Neural progenitor cell (in vitro differentiated cells): ENCODE results near the gene VPS45. TPM values are rescaled to one million over a fixed set of nuclear protein-coding genes. Genes with fewer than 3 reads are reported as not detected.
"Not testable (repeated sequence)": the region's sequence is repeated elsewhere in the genome, so short reads cannot be mapped to it uniquely, and the experiment has no call there.

Experiments
- DNase-seq: peaks from one replicate; pipeline ENCODE4 v3.0.0-alpha.2; 2016; ENCODE audit warnings: low spot score
- H2AFZ ChIP-seq: fragments of 200-600 bp; sonication (generic); replicated peaks from 2 replicates; pipeline ENCODE4 v1.6.1; 2016; ENCODE audit warnings: antibody characterized with exemption
- H3F3A ChIP-seq: fragments of 200-600 bp; sonication (generic); 2 replicates; pipeline ENCODE4 v1.6.1; 2016; ENCODE audit warnings: antibody characterized with exemption, low read depth
- H3K27ac ChIP-seq: fragments of 200-600 bp; sonication (generic); 2 replicates; pipeline ENCODE4 v1.5.1; 2016; ENCODE audit warnings: mild to moderate bottlenecking
- H3K27me3 ChIP-seq: fragments of 200-600 bp; sonication (generic); 2 replicates; pipeline ENCODE4 v1.6.1; 2016; ENCODE audit warnings: mild to moderate bottlenecking, moderate library complexity
- H3K36me3 ChIP-seq: fragments of 200-600 bp; sonication (generic); 2 replicates; pipeline ENCODE4 v1.5.1; 2016
- H3K4me1 ChIP-seq: fragments of 200-600 bp; sonication (generic); 2 replicates; pipeline ENCODE4 v1.6.1; 2016; ENCODE audit warnings: mixed run types
- H3K4me2 ChIP-seq: fragments of 200-600 bp; sonication (generic); 2 replicates; pipeline ENCODE4 v1.6.1; 2016
- H3K4me3 ChIP-seq: fragments of 200-600 bp; sonication (generic); 2 replicates; pipeline ENCODE4 v1.5.1; 2016
- H3K79me2 ChIP-seq: fragments of 200-600 bp; sonication (generic); 2 replicates; pipeline ENCODE4 v1.6.1; 2016; ENCODE audit warnings: low read depth
- H3K9ac ChIP-seq: fragments of 200-600 bp; sonication (generic); 2 replicates; pipeline ENCODE4 v1.6.1; 2016
- H3K9me3 ChIP-seq: fragments of 200-600 bp; sonication (generic); 2 replicates; pipeline ENCODE4 v1.5.1; 2016; ENCODE audit warnings: low read depth
- H4K20me1 ChIP-seq: fragments of 200-600 bp; sonication (generic); 2 replicates; pipeline ENCODE4 v1.6.1; 2016; ENCODE audit warnings: low read depth
- H3K27ac Mint-ChIP-seq: 3 replicates; pipeline ENCODE4 v1.8.0; 2021; ENCODE audit warnings: mixed read lengths
- H3K27me3 Mint-ChIP-seq: 2 replicates; pipeline ENCODE4 v1.8.0; 2022; ENCODE audit warnings: low read depth, mild to moderate bottlenecking, inconsistent platforms, moderate library complexity, mixed read lengths; ENCODE audit not compliant: insufficient read depth
- H3K36me3 Mint-ChIP-seq: 3 replicates; pipeline ENCODE4 v1.8.0; 2021; ENCODE audit warnings: mixed read lengths
- H3K4me1 Mint-ChIP-seq: 3 replicates; pipeline ENCODE4 v1.8.0; 2021; ENCODE audit warnings: mixed read lengths
- H3K4me3 Mint-ChIP-seq: 3 replicates; pipeline ENCODE4 v1.8.0; 2021; ENCODE audit warnings: mild to moderate bottlenecking, moderate library complexity, mixed read lengths
- H3K9me3 Mint-ChIP-seq: 3 replicates; pipeline ENCODE4 v1.8.0; 2020; ENCODE audit warnings: mixed read lengths
- EZH2 ChIP-seq: fragments of 200-600 bp; sonication (generic); IDR thresholded peaks from 2 replicates; pipeline ENCODE4 v1.6.1; 2017; ENCODE audit warnings: antibody characterized with exemption, mild to moderate bottlenecking, moderate library complexity
- EZH2phosphoT487 ChIP-seq: fragments of 200-600 bp; sonication (generic); IDR thresholded peaks from 2 replicates; pipeline ENCODE4 v1.6.1; 2017; ENCODE audit warnings: antibody characterized with exemption
- total RNA-seq: library from RNA; depleted of rRNA; stranded (reverse); fragments of >200 nt; gene quantifications from 2 replicates; pipeline ENCODE4 v1.2.3, GENCODE V29; 2015; ENCODE audit warnings: low replicate concordance
- TF ChIP-seq, protein P1 (sequence below): fragments of 200-600 bp; sonication (generic); IDR thresholded peaks from 2 replicates; pipeline ENCODE4 v1.5.1; 2017; ENCODE audit warnings: antibody characterized with exemption, mild to moderate bottlenecking

Gene VPS45
- total RNA-seq, 1 donor from 2014 or later = 68.7 TPM

GRCh38 chr1:150185481-150185880, 117.9 kb downstream of the VPS45 start:
- Histone ChIP-seq H3K4me1 (peaks cover 6% of the 10 kb centered on the region), H3K27ac (no peak overlapping the region), H3K9ac (no peak overlapping the region), H3K27me3 (no peaks in the 10 kb centered on the region), H4K20me1 (no peaks in the 10 kb centered on the region), H2AFZ (no peak overlapping the region), H3F3A (no peaks in the 10 kb centered on the region), H3K4me2 (no peak overlapping the region), H3K79me2 (no peaks in the 10 kb centered on the region), H3K4me3 (no peak overlapping the region), H3K9me3 (no peaks in the 10 kb centered on the region), H3K36me3 (no peaks in the 10 kb centered on the region)
- Mint-ChIP-seq H3K27ac (no peak overlapping the region), H3K4me3 (no peak overlapping the region), H3K36me3 (no peaks in the 10 kb centered on the region), H3K9me3 (no peaks in the 10 kb centered on the region), H3K27me3 (peaks cover 5% of the 10 kb centered on the region), H3K4me1 (peaks cover 18% of the 10 kb centered on the region)
- no peak for DNase-seq
- TF ChIP-seq, protein P1, sequence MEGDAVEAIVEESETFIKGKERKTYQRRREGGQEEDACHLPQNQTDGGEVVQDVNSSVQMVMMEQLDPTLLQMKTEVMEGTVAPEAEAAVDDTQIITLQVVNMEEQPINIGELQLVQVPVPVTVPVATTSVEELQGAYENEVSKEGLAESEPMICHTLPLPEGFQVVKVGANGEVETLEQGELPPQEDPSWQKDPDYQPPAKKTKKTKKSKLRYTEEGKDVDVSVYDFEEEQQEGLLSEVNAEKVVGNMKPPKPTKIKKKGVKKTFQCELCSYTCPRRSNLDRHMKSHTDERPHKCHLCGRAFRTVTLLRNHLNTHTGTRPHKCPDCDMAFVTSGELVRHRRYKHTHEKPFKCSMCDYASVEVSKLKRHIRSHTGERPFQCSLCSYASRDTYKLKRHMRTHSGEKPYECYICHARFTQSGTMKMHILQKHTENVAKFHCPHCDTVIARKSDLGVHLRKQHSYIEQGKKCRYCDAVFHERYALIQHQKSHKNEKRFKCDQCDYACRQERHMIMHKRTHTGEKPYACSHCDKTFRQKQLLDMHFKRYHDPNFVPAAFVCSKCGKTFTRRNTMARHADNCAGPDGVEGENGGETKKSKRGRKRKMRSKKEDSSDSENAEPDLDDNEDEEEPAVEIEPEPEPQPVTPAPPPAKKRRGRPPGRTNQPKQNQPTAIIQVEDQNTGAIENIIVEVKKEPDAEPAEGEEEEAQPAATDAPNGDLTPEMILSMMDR = no peak

GRCh38 chr1:150186438-150186788, 118.8 kb downstream of the VPS45 start:
- not testable (repeated sequence) for H3K27ac Mint-ChIP-seq, DNase-seq, H3K27me3 ChIP-seq, H3F3A ChIP-seq, H3K9ac ChIP-seq, H3K27ac ChIP-seq, H3K36me3 Mint-ChIP-seq, H3K27me3 Mint-ChIP-seq, H3K4me3 ChIP-seq, H3K9me3 Mint-ChIP-seq, H3K4me1 ChIP-seq, H2AFZ ChIP-seq, H3K4me3 Mint-ChIP-seq, H3K36me3 ChIP-seq, H3K9me3 ChIP-seq, H3K79me2 ChIP-seq, H4K20me1 ChIP-seq, H3K4me2 ChIP-seq
- H3K4me1 Mint-ChIP-seq = peaks cover 18% of the 10 kb centered on the region

DNA sequence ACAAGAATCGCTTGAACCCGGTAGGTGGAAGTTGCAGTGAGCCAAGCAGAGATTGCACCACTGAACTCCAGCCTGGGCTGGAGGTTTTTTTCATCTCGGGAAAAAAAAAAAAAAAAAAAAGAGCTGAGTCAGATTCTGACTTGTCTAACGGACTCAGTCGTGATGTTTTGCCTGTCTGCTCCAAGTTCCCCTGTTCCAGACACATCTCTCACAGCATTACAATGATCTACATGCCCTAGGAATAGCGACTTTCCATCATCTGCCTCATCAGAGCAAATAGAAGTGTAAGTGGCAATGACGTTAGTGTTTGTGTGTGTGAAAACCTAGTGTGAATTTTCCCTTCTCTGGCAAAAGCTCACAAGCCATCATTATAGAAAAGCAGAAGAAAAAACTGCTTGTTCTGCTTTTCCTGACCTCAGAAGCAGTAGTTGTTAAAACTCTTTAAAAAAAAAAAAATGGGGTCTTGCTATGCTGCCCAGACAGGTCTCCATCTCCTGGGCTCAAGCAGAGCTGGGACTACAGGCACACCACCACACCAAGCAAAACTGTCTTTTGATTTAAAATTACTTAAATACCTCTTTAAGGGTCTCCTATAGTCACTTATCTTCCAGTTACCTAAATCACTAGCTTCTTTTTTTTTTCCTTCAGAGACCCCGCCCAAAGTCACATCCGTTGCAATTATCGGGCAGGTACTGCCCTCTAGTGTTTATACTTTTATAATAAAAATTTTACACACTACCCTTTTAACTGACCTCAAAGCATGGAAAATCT, 119.4 kb downstream of the VPS45 start:
- H3K27me3 ChIP-seq = no peaks in the 10 kb centered on the region
- H3K4me2 ChIP-seq = no peak overlapping the region
- H3K9me3 ChIP-seq = no peaks in the 10 kb centered on the region
- no peaks in the 10 kb centered on the region for H4K20me1 ChIP-seq
- Mint-ChIP-seq H3K27me3 (peaks cover 5% of the 10 kb centered on the region), H3K9me3 (no peaks in the 10 kb centered on the region), H3K27ac (peak overlapping the region; percentile 42), H3K4me3 (no peak overlapping the region), H3K4me1 (peaks cover 13% of the 10 kb centered on the region), H3K36me3 (no peaks in the 10 kb centered on the region)
- H3K79me2 ChIP-seq = no peaks in the 10 kb centered on the region
- H3K4me3 ChIP-seq = no peak overlapping the region
- no peak overlapping the region for H3K9ac ChIP-seq
- TF ChIP-seq, protein P1 = peak; percentile 69
- no peak for TF ChIP-seq EZH2
- H3F3A ChIP-seq = no peaks in the 10 kb centered on the region
- H3K36me3 ChIP-seq = no peaks in the 10 kb centered on the region
- peaks cover 6% of the 10 kb centered on the region for H3K4me1 ChIP-seq
- H3K27ac ChIP-seq = no peak overlapping the region
- peak; percentile 65 for DNase-seq
- H2AFZ ChIP-seq = no peak overlapping the region

DNA sequence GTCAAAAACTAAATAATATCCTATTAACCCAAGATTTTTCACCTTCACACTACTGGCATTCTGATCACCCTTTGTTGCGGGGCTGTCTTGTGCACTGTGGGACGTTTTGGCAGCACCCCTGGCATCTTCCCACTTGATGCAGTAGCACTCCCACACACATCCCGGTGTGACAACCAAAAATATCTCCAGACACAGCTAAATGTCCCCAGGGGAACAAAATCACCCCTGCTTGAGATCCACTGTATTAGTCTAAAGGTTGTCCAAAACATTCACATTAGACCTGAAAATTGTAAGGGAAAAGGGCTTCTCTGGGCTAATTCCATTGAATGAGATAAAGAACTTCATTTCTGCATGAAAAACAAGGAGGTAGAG, 120.0 kb downstream of the VPS45 start:
- no peaks in the 10 kb centered on the region for H3F3A ChIP-seq
- no peaks in the 10 kb centered on the region for H3K79me2 ChIP-seq
- no peaks in the 10 kb centered on the region for H3K27me3 ChIP-seq
- no peak overlapping the region for H2AFZ ChIP-seq
- no peak for DNase-seq
- H3K4me2 ChIP-seq = no peak overlapping the region
- Mint-ChIP-seq H3K9me3 (no peaks in the 10 kb centered on the region), H3K27ac (peak overlapping the region; percentile 42), H3K4me3 (no peak overlapping the region), H3K27me3 (peaks cover 5% of the 10 kb centered on the region), H3K4me1 (peaks cover 9% of the 10 kb centered on the region), H3K36me3 (no peaks in the 10 kb centered on the region)
- no peaks in the 10 kb centered on the region for H3K36me3 ChIP-seq
- H4K20me1 ChIP-seq = no peaks in the 10 kb centered on the region
- peaks cover under 1% of the 10 kb centered on the region for H3K4me1 ChIP-seq
- no peak for TF ChIP-seq EZH2phosphoT487
- no peak for TF ChIP-seq EZH2
- TF ChIP-seq, protein P1 = no peak
- H3K4me3 ChIP-seq = no peak overlapping the region
- H3K9me3 ChIP-seq = no peaks in the 10 kb centered on the region
- H3K27ac ChIP-seq = no peak overlapping the region
- no peak overlapping the region for H3K9ac ChIP-seq
